GM21526 (cell line): ENCODE data around the gene NEDD4L.
"Not testable (repeated sequence)": the region's sequence is repeated elsewhere in the genome, so short reads cannot be mapped to it uniquely, and the experiment has no call there.

Source experiments
- ATAC-seq: cut with Tn5 transposase; IDR thresholded peaks from one replicate; pipeline ENCODE4 v1.9.1; 2021; ENCODE audit warnings: moderate library complexity; ENCODE audit not compliant: unreplicated experiment, low FRiP score

NEDD4L gene

DNA sequence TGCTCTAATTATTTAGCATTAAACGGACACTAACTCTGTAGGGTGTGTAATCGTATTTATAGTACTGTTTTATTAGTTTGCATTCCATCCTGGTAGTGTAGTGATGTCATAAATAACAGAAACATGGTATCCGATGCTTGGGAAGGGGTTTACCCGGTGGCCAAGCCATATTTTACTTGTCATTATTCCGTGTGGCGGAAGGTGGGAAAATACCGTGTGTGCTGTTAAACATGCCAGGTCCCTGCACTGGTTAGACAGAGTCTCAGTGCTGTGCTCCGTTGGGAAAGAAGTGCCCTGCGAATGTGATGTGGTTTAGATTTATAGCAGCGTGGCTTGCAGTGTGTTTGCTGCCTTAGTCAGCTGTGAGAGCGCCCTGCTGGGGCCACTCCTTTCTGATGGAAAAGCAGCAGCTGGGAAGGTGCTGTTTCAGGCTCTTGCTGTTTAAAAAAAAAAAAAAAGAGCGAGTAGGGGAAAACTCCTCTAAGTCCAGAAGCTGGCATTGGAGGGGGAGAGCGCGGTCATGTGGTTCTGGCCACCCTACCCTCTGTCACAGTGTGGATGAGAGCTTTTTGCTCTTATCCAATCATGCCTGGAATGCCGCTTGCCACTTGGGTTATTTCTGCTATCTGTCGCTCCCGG is 211.0 kb downstream of the NEDD4L start:
- no peak for ATAC-seq

DNA sequence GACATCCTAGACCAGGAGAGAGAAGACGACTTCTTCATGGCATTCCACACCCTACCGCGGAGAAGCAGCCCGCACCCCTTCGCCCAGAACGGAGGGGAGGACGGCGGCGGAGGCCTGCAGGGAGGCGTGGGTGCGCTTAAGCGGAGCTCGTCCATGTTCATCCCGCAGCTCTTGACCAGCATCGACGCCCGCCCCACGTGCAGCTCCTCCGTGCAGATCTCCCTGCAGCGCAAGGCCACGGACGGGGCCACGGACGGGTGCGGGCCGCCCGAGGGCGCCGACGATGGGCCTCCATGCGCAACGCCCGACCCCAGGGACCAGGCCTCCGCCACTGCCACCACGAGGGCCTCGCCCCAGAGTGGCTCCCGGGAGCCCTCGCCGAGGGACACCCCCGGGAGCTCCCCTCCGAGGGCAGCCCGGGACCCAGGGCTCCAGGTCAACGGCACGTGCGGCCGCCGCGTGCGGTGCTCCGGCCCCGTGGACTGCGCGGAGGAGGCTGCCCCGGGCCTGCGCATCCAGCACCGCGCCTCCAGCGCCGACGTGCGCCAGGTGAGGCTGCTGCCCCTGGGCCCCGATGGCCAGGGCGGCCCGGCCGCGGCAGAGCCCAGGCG is 211.8 kb downstream of the NEDD4L start:
- ATAC-seq = no peak

DNA sequence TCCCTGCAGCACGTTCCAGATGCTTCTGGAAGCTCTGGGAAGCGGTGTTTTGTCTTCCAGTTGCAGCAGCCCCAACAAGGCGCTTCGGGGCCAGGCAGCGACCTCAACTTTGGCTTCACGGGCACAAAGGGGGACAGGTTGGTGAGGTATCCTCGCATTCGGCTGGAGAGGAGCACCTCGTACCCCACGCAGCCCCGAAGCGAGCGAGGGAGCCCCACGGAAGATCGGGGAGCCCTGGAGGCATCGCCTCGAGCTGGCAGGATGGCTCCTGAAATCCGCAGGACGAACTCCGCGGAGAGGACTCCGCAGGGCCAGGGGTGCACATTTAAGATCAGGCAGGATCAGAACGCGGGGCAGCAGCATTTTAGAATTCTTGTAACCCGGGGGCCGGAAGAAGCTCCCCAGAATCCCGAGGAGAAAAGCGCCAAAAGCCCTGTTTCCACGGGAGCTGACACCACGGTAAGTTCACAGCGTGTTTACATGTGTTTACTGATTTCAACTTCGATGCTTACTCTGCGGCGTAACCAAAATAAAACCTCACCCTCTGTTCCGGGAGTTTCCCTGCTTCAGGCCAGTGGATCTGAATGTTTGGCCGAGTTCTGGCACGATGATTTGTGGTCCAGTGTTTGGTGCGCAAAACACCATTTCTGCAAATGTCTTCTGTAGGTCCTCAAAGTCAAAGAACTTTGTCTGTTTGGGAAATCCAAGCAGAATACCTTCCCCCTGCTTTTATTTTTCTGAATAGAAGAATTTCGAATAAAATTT is 212.5 kb downstream of the NEDD4L start:
- ATAC-seq = no peak

DNA sequence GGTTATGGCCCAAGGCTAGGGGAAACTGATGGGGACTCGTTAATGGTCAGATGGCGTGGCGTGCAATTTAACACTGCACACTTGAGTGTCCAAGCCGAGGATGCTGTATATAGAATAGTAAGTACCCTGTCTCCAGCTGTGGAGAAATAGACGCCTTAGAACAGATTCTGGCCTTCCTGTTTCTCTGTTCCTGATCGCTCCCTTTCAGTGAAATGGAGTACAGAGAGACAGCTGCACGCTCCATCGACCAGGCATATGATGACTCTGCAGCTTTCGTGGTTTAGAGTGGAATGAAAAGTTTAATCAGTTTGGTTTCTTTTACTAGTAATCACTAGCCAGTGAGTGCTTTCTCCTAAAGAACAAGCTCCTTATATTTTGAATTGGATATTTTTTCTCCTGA is 213.4 kb downstream of the NEDD4L start:
- no peak for ATAC-seq

DNA sequence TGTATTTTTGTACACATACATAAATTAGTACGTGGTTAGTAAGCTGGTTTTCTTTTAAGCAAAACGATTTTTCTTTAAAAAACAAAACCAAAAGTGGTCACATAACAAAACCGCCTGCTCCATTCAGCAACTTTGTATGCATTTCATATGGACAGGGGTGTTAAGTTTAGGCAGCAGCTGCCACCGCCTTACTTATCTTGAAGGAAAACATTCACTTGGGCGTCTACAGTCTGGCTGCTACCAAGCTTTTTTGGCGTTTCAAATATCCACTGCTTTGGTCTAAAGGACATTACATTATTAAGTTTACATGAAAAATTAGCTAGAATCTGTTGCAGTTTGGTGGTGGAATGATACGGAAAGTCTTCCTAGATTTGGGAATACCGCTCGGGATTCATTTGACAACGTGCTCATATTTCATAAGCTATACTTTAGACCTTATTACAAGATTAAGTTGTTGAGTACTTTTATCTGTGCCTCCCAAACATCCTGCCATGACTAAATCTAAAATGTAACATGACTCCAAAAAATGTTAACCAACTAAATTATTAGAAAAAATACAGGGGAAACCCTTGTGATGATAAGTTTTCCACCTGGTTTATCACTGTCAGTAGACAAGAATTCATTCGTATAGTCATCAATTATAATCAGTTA is 214.8 kb downstream of the NEDD4L start:
- ATAC-seq = no peak

DNA sequence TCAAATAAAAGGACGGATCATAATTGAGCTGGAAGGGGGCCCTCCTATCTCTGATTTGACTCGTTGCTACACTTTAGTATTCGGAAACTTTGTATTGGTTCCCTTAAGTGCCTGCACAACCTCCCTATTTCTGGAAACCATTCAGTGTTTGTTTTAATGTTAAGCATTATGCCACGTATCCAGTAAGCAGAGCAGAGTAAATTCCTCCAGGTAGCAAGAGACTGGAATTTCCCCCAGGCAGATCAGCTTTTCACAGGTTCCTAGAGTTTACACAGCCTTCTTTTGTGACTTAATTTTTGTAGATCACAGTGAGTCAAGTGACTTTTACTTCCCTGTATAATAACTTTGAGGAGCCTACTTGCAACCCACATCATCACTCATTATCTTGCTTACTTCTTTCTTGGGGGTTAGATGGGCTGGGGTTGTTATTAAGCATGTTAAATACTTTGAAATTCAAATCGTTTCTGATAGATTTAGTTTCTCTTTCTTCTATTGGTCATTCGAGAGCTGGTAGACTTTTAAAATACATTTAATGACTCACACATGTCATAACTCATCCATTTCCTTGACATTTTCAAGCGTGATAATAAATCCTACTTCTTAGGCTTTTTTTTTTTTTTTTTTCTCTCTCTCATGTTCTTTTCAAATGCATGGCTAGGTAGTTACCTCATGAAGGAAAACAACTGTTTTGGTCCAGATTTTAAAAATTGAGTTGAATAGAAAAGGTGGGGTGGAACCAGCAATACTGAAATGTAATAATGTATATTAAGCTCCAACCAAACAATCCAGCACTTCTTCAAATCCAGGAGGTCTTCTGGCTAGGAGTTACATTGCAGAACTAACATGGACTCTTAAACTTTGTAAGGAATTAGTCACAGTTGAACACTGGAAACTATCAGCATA is 219.3 kb downstream of the NEDD4L start:
- no peak for ATAC-seq

DNA sequence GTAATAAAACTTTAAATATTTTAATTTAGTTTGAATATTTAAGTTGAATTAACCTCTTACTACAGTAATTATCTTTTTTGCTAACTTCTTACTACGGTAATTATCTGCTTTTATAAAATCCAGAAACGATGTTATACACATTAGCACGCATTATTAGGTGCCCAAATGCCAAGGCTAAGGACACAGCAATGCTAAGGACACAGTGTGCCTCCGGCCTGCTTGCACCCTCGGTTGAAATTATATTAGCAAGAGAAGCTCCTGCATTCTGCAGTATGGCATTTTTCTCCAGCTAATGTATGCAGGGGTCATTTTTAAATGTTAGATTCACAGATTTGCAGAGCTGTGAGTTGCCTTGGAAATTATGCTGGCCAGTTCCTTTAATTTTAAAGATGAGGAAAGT is 220.0 kb downstream of the NEDD4L start:
- ATAC-seq = no peak

DNA sequence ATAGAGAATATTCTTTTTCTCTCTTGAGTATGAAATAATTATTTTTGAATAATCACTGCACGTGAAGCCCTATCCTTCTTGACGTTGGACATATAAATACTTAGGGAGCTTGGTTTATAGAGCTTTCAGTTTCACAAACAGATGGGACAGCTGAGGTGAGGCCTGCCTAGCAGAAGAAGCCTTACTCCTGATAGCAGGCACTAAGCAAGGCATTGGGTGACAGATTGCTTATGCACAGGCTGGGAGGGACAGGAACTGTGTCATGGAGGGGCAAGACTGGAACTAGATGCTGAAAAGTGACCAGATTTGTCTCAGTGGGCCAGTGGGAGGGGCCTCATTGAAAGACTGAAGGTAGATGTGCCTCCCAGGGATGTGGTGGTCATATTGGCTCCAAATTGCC is 220.8 kb downstream of the NEDD4L start:
- ATAC-seq = no peak

DNA sequence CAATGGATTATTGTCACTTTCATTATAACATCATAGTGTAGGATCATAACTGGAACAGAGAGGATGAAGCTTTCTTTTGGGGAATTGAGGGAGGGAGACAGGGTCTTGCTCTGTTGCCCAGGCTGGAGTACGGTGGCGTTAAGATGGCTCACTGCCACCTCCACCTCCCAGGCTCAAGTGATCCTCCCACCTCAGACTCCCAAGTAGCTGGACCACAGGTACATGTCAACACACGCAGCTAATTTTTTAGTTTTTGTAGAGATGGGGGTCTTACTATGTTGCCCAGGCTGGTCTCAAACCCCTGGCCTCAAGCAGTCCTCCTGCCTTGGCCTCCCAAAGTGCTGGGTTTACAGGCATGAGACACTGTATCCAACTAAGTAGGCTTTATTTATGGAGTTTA is 221.5 kb downstream of the NEDD4L start:
- ATAC-seq = not testable (repeated sequence)

DNA sequence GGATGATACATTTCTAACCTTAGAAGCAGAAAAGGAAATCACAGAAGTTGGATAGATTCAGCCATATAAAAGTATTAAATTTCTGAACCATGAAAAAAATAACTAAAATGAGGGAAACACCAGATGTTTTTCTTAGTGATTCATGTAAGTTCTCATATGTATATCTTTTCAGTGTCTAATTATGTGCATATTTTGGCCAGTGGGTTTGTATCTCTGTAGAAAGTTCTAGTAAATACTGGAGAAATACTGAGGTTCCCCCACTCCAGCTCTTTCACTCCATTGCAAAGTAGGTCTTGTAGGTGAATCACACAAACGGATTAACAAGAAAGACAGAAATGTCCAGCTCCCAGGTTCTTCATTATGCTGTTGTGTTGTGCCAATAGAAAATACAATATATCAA is 222.3 kb downstream of the NEDD4L start:
- no peak for ATAC-seq

DNA sequence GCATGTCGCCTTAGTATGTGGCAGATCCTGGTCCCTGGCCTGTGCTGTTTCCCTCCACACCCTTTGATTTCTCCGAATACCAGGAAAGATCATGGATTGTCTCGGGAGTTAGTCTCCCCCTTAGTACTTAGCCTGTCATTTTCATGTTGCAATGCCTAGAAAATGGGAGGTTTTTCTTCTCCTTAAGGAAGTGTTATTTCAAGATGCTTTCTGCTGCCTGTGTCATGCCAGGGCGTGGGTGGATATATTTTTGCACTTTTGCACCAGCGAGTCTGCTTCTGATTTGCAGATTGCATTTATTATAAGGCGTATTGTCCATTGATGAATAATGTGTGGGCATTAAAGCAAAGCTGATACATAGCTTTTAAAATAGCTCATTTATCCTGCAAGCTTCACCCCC is 223.5 kb downstream of the NEDD4L start:
- ATAC-seq = no peak

DNA sequence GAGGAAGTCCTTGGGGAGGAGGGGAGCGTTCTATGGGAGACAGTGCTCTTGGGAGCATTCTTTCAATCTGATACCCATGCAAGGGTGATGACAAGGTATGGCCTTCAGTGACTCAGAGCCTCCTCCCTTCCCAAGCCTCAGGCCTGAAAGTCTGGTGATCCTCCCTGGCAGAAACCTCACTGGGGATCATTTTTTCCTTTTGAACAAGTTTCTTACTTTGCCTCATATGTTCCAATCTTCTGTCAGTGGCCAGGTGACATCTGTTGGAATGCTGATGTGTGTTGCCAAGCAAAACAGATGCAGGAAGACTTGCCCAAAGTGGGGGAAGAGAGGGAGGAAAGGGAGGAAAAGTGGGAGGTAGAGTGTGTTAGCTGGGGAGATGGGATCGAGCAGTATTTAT is 224.8 kb downstream of the NEDD4L start:
- ATAC-seq = no peak

DNA sequence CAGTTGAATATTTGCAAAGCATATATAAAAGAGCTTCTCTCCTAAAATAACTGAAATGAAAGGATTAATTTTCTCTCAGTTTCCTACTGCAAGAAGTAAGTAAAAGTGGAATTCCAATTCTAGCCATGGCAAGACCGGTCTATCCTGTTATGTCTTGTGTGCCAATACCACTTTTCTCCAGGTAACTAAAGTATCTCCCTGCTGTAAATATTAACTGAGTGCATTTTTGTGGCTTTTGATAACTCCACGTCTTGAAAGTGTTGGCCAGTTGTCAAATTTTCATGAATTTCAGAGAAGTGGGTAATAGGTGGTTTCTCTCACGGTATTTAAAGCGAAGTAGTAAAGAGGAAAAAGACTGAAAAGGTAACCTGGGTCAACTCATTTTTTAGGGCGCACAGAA is 225.9 kb downstream of the NEDD4L start:
- no peak for ATAC-seq

DNA sequence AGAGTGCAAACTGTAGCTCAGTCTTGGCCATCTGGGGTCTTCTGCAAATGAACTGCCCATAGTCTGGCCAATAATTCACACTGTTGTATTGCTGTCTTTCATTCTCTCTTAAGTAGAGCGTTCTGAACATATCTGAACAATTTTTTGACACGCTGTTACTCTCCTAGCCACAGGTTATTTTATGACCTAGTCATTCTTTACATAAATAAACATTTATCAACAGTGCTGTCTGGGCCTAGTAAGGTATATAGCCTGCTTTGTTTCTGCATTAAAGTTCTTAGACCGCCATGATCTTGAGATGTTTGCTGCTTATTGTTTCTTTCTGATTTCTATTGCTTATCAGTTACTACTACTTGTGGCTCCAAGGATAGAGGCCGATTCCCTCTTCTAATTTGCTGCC is 226.4 kb downstream of the NEDD4L start:
- ATAC-seq = no peak

DNA sequence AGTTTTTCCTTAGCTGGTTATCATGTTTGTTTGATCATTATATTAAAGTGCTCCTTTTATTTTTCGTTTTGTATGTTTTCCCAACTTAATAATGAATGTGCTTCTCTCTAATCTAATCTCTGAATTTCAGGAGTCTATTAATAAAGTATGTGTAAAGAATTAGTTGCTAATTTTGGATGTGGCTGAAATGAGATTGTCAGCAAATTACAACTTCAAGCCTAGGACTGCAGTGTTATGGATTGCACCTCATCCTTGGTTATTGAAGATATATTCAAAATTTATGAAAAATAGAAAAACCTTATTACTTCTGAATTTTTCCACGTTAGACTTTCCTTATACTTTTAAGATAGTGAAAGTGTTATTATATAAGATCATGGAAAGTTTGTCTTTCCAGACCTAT is 227.7 kb downstream of the NEDD4L start:
- ATAC-seq = no peak

DNA sequence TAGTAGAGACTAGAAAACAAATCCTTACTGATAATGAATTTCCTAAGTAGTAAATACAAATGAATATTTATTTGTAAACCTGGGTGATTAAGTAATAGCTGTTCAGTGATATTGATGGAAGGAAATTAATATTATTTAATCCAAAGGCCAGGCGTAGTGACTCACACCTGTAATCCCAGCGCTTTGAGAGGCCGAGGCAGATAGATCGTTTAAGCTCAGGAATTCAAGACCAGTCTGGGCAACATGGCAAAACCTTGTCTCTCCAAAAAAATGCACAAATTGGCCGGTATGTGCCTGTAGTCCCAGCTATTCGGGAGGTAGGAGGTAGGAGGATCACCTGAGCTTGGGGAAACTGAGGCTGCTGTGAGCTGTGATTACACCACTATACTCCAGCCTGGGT is 228.2 kb downstream of the NEDD4L start:
- ATAC-seq = no peak

DNA sequence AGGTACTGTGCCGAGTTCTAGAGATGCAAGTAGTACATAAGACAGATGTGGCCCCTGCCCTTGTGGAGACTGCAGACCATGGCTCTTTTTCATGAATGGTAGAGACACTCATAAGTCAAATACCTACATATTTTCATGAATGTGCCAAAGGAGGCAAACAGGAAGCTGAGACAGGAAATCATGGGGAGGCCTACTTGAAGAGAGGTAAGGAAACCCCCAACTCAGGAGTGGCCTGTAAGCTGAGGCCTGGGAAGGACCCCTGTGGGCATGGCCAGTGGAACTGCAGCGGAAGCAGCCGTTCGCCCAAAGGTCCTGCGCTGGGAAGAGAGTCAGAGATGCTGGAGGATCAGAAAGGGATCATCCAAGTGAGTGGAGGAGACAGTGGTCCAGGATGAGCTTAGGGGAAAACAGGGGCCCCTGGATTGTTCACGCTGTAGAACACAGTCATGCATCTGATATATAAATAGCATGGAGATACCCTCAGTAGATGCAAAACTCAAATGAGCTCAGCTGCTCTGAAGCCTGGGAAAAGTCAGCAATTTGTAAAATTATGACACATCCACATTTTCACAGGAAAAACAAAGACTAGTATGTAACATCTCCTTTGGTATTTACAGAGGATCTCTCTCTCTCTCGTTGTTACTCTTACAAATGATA is 228.9 kb downstream of the NEDD4L start:
- ATAC-seq = no peak

DNA sequence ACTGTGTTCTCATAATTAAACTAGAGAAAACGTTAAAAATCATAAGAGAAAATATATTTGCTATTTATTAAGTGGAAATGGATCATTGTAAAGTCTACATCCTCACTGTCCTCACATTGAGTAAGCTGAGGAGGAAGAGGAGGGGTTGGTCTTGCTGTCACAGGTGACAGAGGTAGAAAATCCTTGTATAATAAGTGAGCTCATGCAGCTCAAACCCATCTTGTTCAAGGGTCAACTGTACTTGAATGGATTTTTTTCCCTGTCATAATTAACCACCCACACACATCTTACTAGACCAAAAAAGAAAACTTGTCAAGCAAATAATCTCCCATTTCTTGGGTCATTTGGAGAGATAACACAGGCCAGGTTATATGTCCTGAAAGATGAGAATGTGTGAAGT is 231.2 kb downstream of the NEDD4L start:
- no peak for ATAC-seq

DNA sequence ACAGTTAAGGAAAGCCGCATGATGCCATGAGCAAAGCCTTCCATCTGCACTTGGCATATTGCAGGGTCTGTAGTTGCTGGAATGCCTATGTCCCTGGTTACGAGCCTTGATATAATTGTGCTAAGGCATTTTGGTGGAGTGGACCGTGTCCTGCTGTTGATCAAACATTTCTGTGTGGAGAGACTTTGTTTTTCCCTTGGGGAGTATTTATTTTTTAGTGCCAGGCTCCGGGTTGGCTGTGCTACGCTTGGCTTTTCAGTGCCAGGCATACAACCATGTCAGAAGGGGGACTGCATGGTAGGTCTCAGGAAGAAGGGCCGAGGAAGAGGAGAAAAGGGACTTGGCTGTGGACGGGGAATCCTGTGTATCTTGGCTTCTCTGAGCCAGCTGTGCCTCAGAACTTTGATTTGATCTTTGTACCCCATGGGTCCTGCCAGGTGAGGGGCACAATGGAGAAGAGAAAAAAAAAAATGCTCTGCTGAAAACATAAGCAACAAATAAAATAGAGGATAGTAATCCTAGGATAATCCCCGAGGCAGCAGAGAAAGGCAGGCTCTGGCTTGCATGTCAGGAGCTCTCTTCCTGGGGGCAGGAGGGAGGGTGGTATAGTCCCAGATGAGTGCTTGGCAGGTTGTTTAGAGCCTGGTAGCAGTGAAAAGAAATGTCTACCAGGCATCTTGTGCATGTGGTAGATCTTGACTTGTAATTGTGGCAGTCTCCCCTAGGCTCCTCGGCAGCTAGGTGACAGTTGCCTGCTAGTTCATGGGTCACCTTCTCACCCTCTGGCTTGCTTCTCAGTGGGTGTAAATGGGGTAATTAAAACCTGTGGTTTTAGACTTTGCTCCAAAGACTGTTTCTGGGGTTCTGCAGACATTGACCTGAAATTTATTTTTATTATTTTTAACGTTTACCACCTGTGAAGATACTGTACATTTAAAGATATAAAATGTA is 233.0 kb downstream of the NEDD4L start:
- ATAC-seq = no peak
